ENCODE measurements around the gene ART5. TPM values are rescaled to one million over a fixed set of nuclear protein-coding genes. Genes with fewer than 3 reads are reported as not detected.

The ART5 gene
- total and polyA plus RNA-seq, 9 of the 15 experiments (the other 6 are each of a cell fraction or from before 2014, with no cell fraction given), result 0.08 to 0.59 (median 0.33) TPM

DNA sequence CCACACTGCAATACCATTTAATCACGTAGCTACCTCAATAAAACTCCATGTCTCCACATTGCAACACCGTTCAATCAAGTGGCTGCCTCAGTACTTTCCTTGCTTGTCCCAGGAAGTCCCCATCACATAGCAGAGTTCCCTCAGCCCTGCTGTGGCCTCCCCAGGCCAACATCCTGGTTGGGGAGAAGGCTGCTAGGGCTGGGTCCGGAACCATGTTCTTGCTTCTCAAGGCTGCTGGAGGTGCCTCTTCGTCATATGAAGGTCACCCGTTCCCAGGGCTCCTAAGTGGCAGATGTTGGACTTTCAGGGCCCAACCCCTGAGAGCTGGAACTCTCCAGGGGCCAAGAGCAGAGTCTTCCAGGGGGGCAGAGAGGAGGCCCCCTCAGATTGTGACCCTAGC is 3.3 kb downstream of the ART5 start:
- DNase-seq (ENCODE audit: extremely low read depth in 1 of 4, low spot score in 3 of 4) (no peak), FAIRE-seq (no peak), ATAC-seq (no peak)
- 8% methylated on average over 5 of the region's 5 CpGs for WGBS (ENCODE audit: insufficient coverage, low coverage, missing lambda C conversion rate)
- BruUV-seq (replicated peaks), result no TSS peak
- Histone ChIP-seq H3K4me1 (replicated peaks in 1 of 2; ENCODE audit: control insufficient read depth in 2 of 2, insufficient read depth in 2 of 2, low read length in 2 of 2) (peaks cover 10 to 21% of the 10 kb centered on the region in 2 experiments; a peak in 4 of 5 replicates), H3K79me2 (ENCODE audit: control insufficient read depth, insufficient read depth, low read length) (no peaks in the 10 kb centered on the region), H3K36me3 (ENCODE audit: control insufficient read depth, insufficient read depth, low read length) (no peaks in the 10 kb centered on the region), H4K20me1 (replicated peaks; ENCODE audit: control insufficient read depth, insufficient read depth, low read length) (no peaks in the 10 kb centered on the region), H3K9me1 (ENCODE audit: control insufficient read depth, insufficient read depth, low read length) (no peaks in the 10 kb centered on the region), H3K27me3 (ENCODE audit: control insufficient read depth in 2 of 2, insufficient read depth in 2 of 2, low read length in 2 of 2) (peaks cover 19 to 55% of the 10 kb centered on the region in 2 experiments), H3K4me2 (ENCODE audit: insufficient read depth, low read length) (no peak overlapping the region), H3K27ac (ENCODE audit: extremely low read depth, low read depth, low read length) (no peak overlapping the region), H3K9ac (ENCODE audit: insufficient read depth in 1 of 2, low read depth in 2 of 2, low read length in 2 of 2) (no peak overlapping the region), H3K4me3 (no peak overlapping the region), H2AFZ (ENCODE audit: low read depth, low read length) (no peak overlapping the region), H3K9me3 (replicated peaks; ENCODE audit: control insufficient read depth, insufficient read depth, low read depth, low read length) (no peaks in the 10 kb centered on the region)
- TF ChIP-seq TRIM25 (IDR thresholded peaks at IDR 0.05; ENCODE audit: borderline replicate concordance) (no peak), FOXJ2 (tag; IDR thresholded peaks at IDR 0.05) (no peak), CEBPB (tag; IDR thresholded peaks at IDR 0.05) (no peak), ZC3H11A (IDR thresholded peaks at IDR 0.05; ENCODE audit: low read depth, low read length) (no peak), TCFL5 (CRISPR knock-in tag; conservative IDR thresholded peaks at IDR 0.05) (no peak), PCBP1 (IDR thresholded peaks at IDR 0.05; ENCODE audit: low read depth, low read length, poor library complexity, severe bottlenecking) (no peak), MBD2 (IDR thresholded peaks at IDR 0.05; ENCODE audit: borderline replicate concordance, low read depth) (no peak), SFPQ (IDR thresholded peaks at IDR 0.05; ENCODE audit: low read depth, low read length) (no peak), NR2C2 (CRISPR knock-in tag; IDR thresholded peaks at IDR 0.05) (no peak), NR2C2 (tag; IDR thresholded peaks at IDR 0.05) (no peak)
- TF ChIP-seq, protein P1, sequence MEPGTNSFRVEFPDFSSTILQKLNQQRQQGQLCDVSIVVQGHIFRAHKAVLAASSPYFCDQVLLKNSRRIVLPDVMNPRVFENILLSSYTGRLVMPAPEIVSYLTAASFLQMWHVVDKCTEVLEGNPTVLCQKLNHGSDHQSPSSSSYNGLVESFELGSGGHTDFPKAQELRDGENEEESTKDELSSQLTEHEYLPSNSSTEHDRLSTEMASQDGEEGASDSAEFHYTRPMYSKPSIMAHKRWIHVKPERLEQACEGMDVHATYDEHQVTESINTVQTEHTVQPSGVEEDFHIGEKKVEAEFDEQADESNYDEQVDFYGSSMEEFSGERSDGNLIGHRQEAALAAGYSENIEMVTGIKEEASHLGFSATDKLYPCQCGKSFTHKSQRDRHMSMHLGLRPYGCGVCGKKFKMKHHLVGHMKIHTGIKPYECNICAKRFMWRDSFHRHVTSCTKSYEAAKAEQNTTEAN (CRISPR knock-in tag; IDR thresholded peaks at IDR 0.05), result no peak
- intact Hi-C loops (cut with micrococcal nuclease) (no loop called here), in situ Hi-C loops (cut with MboI) (no loop called here)
- ChIA-PET POLR2A (interaction anchor here (1.5 kb wide), 1 partner anchor 26 kb away, joined by 5 read pairs; no protein-coding TSS in a partner anchor), CTCF (ENCODE audit: low intra/inter-chr PET ratio) (no interaction called here)
